Lower leg skin (tissue), 3 donors: Measurements from ENCODE around the gene LGALS12.

Source experiments
- POLR2A ChIP-seq, 2 donors: fragments of 450-650 bp; IDR thresholded peaks; one replicate each; pipeline ENCODE4 v1.6.1; 2016 to 2017; ENCODE audit warnings: antibody characterized with exemption in 2 of 2, mild to moderate bottlenecking in 1 of 2, moderate library complexity in 1 of 2
- TF ChIP-seq, protein P1 (sequence below), 3 donors: fragments of 450-650 bp; IDR thresholded peaks; one replicate each; pipeline ENCODE4 v1.5.1; 2016; ENCODE audit warnings: antibody characterized with exemption in 3 of 3, mild to moderate bottlenecking in 3 of 3, moderate library complexity in 2 of 3

DNA sequence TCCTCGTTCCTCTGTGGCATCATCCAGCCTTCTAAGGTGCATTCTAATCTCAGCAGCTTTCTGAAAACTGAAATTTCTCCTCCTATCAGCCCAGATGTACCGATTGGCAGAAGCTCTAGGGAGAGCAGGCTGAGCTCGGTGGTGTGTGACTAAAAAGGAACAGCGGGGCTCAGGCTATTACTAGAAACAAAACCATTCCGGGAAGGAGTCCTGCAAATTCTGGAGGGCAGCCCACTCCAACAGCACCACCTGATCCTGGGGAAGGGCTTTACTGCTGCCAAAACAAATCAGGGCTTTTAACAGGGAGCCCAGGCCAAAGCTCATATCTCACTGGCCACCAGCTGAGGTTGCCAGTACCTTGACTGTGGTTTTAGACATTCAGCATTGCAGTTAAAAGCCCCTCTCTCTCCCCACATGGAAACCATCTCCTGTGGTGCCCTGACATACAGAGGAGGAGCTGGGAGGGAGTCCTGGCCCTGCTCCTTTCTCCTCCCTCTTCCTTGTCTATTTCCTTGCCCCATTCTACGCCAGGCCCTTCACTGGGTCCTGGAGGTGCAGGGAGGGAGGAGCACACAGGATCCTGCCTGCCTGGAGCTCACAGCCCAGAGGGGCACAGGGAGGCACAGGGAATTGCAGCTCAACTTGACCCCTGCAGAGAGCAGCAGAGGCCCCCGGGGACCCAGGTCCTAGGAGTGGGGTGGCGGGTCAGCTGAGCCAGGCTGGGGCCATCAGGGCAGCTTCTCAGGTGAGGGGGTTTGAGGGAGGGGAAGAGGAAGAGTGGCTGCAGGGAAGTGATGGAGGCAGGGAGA is 31.6 kb downstream of the LGALS12 start:
- TF ChIP-seq, protein P1, sequence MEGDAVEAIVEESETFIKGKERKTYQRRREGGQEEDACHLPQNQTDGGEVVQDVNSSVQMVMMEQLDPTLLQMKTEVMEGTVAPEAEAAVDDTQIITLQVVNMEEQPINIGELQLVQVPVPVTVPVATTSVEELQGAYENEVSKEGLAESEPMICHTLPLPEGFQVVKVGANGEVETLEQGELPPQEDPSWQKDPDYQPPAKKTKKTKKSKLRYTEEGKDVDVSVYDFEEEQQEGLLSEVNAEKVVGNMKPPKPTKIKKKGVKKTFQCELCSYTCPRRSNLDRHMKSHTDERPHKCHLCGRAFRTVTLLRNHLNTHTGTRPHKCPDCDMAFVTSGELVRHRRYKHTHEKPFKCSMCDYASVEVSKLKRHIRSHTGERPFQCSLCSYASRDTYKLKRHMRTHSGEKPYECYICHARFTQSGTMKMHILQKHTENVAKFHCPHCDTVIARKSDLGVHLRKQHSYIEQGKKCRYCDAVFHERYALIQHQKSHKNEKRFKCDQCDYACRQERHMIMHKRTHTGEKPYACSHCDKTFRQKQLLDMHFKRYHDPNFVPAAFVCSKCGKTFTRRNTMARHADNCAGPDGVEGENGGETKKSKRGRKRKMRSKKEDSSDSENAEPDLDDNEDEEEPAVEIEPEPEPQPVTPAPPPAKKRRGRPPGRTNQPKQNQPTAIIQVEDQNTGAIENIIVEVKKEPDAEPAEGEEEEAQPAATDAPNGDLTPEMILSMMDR (IDR thresholded peaks at IDR 0.05) = no peak
- TF ChIP-seq POLR2A (IDR thresholded peaks at IDR 0.05) = no peak
